ENCODE measurements around the gene KDM4C. TPM values are rescaled to one million over a fixed set of nuclear protein-coding genes. Genes with fewer than 3 reads are reported as not detected.

Gene KDM4C
- polyA plus RNA-seq, 2 of the 4 experiments (the other 2 are of a cell fraction): 9.6 to 15.6 TPM

DNA sequence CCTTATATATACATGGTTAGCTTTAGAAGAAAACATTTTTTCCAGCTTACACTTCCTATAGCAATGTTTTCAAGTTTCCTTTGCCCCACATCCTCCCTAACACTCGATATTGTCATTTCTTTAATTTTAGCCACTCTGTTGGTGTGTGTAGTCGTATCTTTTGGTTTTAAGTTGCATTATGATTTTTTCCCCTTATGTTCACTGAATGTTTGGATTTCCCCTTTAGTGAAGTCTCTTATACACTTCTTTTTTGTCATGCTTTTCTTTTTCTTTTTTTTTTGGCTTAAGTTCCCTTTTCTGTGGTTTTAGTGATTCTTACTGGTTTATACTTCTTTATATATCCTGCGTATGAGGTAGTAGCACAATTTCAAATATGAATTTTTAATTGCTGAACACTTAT lies 58.8 kb downstream of the KDM4C start:
- no peaks in the 10 kb centered on the region for H3K9me3 ChIP-seq
- no peak overlapping the region for H3K4me3 ChIP-seq
- DNase-seq (ENCODE audit: low read depth in 1 of 2, low spot score in 1 of 2) (no peak), ATAC-seq (no peak), FAIRE-seq (no peak)
- TF ChIP-seq TFCP2L1 (CRISPR knock-in tag; IDR thresholded peaks at IDR 0.05): no peak
- TF ChIP-seq HDAC2 (IDR thresholded peaks at IDR 0.05): no peak
- TF ChIP-seq CBX8 (IDR thresholded peaks at IDR 0.05): no peak
- TF ChIP-seq, protein P1, sequence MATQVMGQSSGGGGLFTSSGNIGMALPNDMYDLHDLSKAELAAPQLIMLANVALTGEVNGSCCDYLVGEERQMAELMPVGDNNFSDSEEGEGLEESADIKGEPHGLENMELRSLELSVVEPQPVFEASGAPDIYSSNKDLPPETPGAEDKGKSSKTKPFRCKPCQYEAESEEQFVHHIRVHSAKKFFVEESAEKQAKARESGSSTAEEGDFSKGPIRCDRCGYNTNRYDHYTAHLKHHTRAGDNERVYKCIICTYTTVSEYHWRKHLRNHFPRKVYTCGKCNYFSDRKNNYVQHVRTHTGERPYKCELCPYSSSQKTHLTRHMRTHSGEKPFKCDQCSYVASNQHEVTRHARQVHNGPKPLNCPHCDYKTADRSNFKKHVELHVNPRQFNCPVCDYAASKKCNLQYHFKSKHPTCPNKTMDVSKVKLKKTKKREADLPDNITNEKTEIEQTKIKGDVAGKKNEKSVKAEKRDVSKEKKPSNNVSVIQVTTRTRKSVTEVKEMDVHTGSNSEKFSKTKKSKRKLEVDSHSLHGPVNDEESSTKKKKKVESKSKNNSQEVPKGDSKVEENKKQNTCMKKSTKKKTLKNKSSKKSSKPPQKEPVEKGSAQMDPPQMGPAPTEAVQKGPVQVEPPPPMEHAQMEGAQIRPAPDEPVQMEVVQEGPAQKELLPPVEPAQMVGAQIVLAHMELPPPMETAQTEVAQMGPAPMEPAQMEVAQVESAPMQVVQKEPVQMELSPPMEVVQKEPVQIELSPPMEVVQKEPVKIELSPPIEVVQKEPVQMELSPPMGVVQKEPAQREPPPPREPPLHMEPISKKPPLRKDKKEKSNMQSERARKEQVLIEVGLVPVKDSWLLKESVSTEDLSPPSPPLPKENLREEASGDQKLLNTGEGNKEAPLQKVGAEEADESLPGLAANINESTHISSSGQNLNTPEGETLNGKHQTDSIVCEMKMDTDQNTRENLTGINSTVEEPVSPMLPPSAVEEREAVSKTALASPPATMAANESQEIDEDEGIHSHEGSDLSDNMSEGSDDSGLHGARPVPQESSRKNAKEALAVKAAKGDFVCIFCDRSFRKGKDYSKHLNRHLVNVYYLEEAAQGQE (IDR thresholded peaks at IDR 0.05): no peak
- no peak for TF ChIP-seq FOSB (CRISPR knock-in tag; IDR thresholded peaks at IDR 0.05)
- H3K4me2 ChIP-seq: no peak overlapping the region
- WGBS (ENCODE audit: missing lambda C conversion rate): 86% methylated on average over 3 of the region's 3 CpGs
- H3K27ac ChIP-seq: no peak overlapping the region
- ChIA-PET CTCF (interaction anchor here (1.0 kb wide), 1 partner anchor 11 kb away, joined by 11 read pairs; no protein-coding TSS in a partner anchor), POLR2A (no interaction called here)
- no peaks in the 10 kb centered on the region for H3K4me1 ChIP-seq

DNA sequence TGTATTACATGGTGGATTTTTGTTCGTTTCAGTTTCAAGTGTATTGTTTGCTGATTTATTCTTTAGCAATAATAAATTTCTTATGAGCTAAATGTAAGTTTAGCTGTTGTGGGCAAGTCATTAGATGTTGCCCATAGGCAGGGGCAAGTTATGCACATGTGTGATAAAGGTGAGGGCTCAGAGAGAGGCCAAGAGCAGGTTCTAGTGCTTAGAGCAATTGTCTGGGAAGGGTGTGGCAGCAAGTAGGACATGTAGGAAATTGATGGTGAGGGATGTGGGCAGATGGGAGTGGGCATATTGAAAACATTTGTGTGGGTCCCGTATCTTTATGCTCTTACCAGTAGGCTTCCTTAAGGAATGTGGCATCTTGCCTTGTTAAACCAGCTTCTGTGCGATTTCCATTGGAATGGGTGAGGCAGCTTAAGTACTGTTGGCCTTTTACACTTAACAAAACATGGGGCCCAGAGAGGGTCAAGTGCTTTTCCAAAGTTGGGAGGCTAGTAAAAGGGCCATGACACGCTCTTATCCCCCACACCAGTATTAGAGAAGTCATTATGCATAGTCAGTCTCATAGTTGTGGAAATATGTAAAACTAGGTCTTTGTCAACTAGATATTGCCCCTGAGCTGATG lies 60.6 kb downstream of the KDM4C start:
- POLR2A ChIA-PET: no interaction called here
- DNase-seq (ENCODE audit: low read depth in 1 of 2, low spot score in 1 of 2): no peak
- Histone ChIP-seq H3K4me2 (no peak overlapping the region), H3K27ac (no peak overlapping the region), H3K4me3 (no peak overlapping the region), H3K9me3 (no peaks in the 10 kb centered on the region), H3K4me1 (no peaks in the 10 kb centered on the region)
- CTCF ChIA-PET: interaction anchor here (2.1 kb wide), 1 partner anchor 9 kb away, joined by 15 read pairs; no protein-coding TSS in a partner anchor
- peak; percentile 36 for FAIRE-seq
- 89% methylated on average over 4 of the region's 4 CpGs for WGBS (ENCODE audit: missing lambda C conversion rate)
- ATAC-seq: no peak
- TF ChIP-seq, protein P2, sequence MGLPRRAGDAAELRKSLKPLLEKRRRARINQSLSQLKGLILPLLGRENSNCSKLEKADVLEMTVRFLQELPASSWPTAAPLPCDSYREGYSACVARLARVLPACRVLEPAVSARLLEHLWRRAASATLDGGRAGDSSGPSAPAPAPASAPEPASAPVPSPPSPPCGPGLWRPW (IDR thresholded peaks at IDR 0.05): no peak
- TF ChIP-seq SREBF2 (IDR thresholded peaks at IDR 0.05) (no peak), FOXS1 (CRISPR knock-in tag; IDR thresholded peaks at IDR 0.05) (no peak)
- TF ChIP-seq, protein P3, sequence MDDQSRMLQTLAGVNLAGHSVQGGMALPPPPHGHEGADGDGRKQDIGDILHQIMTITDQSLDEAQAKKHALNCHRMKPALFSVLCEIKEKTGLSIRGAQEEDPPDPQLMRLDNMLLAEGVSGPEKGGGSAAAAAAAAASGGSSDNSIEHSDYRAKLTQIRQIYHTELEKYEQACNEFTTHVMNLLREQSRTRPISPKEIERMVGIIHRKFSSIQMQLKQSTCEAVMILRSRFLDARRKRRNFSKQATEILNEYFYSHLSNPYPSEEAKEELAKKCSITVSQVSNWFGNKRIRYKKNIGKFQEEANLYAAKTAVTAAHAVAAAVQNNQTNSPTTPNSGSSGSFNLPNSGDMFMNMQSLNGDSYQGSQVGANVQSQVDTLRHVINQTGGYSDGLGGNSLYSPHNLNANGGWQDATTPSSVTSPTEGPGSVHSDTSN (IDR thresholded peaks at IDR 0.05): no peak

DNA sequence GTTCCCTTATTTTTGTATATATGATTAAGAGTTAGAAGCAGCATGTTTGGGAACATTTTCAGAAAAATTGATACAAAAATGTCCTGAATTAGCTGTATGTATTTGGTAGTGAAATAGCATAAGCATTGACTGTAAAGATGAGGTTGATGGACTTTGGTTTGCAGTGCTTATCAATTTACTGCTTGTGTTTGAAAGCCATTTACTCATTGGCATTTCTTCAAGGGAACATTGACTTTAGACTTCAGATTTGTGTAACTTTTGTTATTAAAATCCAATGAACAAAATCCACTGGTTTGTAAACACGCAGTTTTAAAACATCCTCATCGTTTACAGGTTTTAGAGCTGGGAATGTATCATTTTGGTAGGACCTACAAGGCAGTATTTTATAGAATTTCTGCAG lies 61.3 kb downstream of the KDM4C start:
- Histone ChIP-seq H3K4me1 (no peaks in the 10 kb centered on the region), H3K4me3 (no peak overlapping the region), H3K27ac (no peak overlapping the region), H3K4me2 (no peak overlapping the region), H3K9me3 (no peaks in the 10 kb centered on the region)
- no peak for FAIRE-seq
- no peak for TF ChIP-seq SMC3 (IDR thresholded peaks at IDR 0.05)
- TF ChIP-seq ZFP36 (IDR thresholded peaks at IDR 0.05; ENCODE audit: borderline replicate concordance, partially characterized antibody): no peak
- TF ChIP-seq EHMT2 (IDR thresholded peaks at IDR 0.05; ENCODE audit: low read depth): no peak
- no peak for TF ChIP-seq SREBF2 (IDR thresholded peaks at IDR 0.05)
- no peak for TF ChIP-seq KDM5A (IDR thresholded peaks at IDR 0.05)
- no peak for TF ChIP-seq POLR2A (IDR thresholded peaks at IDR 0.05; ENCODE audit: low read length)
- TF ChIP-seq FOXS1 (CRISPR knock-in tag; IDR thresholded peaks at IDR 0.05): no peak
- no peak for TF ChIP-seq PHF8 (IDR thresholded peaks at IDR 0.05; ENCODE audit: borderline replicate concordance, low read depth)
- no peak for TF ChIP-seq JUN (IDR thresholded peaks at IDR 0.05)
- no peak for TF ChIP-seq EP300 (IDR thresholded peaks at IDR 0.05)
- TF ChIP-seq MAFK (IDR thresholded peaks at IDR 0.05; ENCODE audit: partially characterized antibody): no peak
- no peak for TF ChIP-seq KDM1A (IDR thresholded peaks at IDR 0.05; ENCODE audit: low read depth)
- TF ChIP-seq, protein P4, sequence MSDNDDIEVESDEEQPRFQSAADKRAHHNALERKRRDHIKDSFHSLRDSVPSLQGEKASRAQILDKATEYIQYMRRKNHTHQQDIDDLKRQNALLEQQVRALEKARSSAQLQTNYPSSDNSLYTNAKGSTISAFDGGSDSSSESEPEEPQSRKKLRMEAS (IDR thresholded peaks at IDR 0.05): no peak
- no peak for TF ChIP-seq EHF (CRISPR knock-in tag; IDR thresholded peaks at IDR 0.05)
- TF ChIP-seq CEBPB (IDR thresholded peaks at IDR 0.05): no peak
- TF ChIP-seq RAD21 (conservative IDR thresholded peaks at IDR 0.05 in 1 of 2, IDR thresholded peaks at IDR 0.05 in 1 of 2): no peak
- TF ChIP-seq HEYL (CRISPR knock-in tag; IDR thresholded peaks at IDR 0.05): no peak
- TF ChIP-seq FOSB (CRISPR knock-in tag; IDR thresholded peaks at IDR 0.05): no peak
- ChIA-PET CTCF (interaction anchor here (2.1 kb wide), 1 partner anchor 8 kb away, joined by 15 read pairs; no protein-coding TSS in a partner anchor), POLR2A (no interaction called here)
- no peak for DNase-seq (ENCODE audit: low read depth in 1 of 2, low spot score in 1 of 2)
- no peak for ATAC-seq
- 87% methylated on average over 2 of the region's 2 CpGs for WGBS (ENCODE audit: missing lambda C conversion rate)

Data from A549 (cell line).